M059J (cell line): ENCODE results near the gene KRTAP9-1. TPM values are rescaled to one million over a fixed set of nuclear protein-coding genes. Genes with fewer than 3 reads are reported as not detected.
"Not testable (repeated sequence)": the region's sequence is repeated elsewhere in the genome, so short reads cannot be mapped to it uniquely, and the experiment has no call there.

Experiments
- DNase-seq: peaks from one replicate; pipeline ENCODE4 v3.0.0-alpha.2; 2012; ENCODE audit warnings: low read depth
- total RNA-seq: library from RNA; depleted of rRNA; stranded (reverse); fragments of >200 nt; shearing (Covaris generic); gene quantifications from 2 replicates; pipeline ENCODE4 v1.2.3, GENCODE V29; 2014

The KRTAP9-1 gene
- total RNA-seq, 1 experiment from 2014 or later: not detected

GRCh38 chr17:41178843-41179616, 10.7 kb upstream of the KRTAP9-1 start:
- peak; percentile 34 for DNase-seq

- DNase-seq: no peak
These were observed 5.2 kb upstream of the KRTAP9-1 start, which contains the start of gene KRTAP4-1 for GRCh38 chr17:41184480-41184961. TSS of gene KRTAP4-1 (minus strand) at chr17:41184911. CDS start at chr17:41184854, 57 bp downstream.

GRCh38 chr17:41185001-41185400, 4.7 kb upstream of the KRTAP9-1 start:
- peak; percentile 9 for DNase-seq

GRCh38 chr17:41186872-41187271, 2.8 kb upstream of the KRTAP9-1 start:
- no peak for DNase-seq

- no peak for DNase-seq
These were observed 641 bp downstream of the KRTAP9-1 start for GRCh38 chr17:41190328-41190727.

GRCh38 chr17:41196068-41196467, 6.4 kb downstream of the KRTAP9-1 start:
- DNase-seq: no peak

GRCh38 chr17:41199421-41200078, 9.9 kb downstream of the KRTAP9-1 start:
- no peak for DNase-seq

GRCh38 chr17:41211845-41212466, 22.3 kb downstream of the KRTAP9-1 start:
- peak; percentile 51 for DNase-seq

- DNase-seq: no peak
These were observed 23.0 kb downstream of the KRTAP9-1 start for GRCh38 chr17:41212524-41213169.

GRCh38 chr17:41215681-41216080, 26.0 kb downstream of the KRTAP9-1 start:
- DNase-seq: no peak

- no peak for DNase-seq
These were observed 34.1 kb downstream of the KRTAP9-1 start for GRCh38 chr17:41223821-41224220.

GRCh38 chr17:41226051-41226450, 36.4 kb downstream of the KRTAP9-1 start:
- no peak for DNase-seq

- not testable (repeated sequence) for DNase-seq
These were observed 37.0 kb downstream of the KRTAP9-1 start, which contains the start of gene KRTAP9-2 for GRCh38 chr17:41226598-41227095. TSS of gene KRTAP9-2 (plus strand) at chr17:41226648. CDS start at chr17:41226655, 7 bp downstream.

- no peak for DNase-seq
These were observed 40.4 kb downstream of the KRTAP9-1 start for GRCh38 chr17:41230094-41230493.

GRCh38 chr17:41231731-41232130, 42.0 kb downstream of the KRTAP9-1 start:
- DNase-seq: no peak

- DNase-seq: not testable (repeated sequence)
These were observed 42.9 kb downstream of the KRTAP9-1 start, which contains the start of gene KRTAP9-3 for GRCh38 chr17:41232399-41233105. TSS of gene KRTAP9-3 (plus strand) at chr17:41232449. CDS start at chr17:41232502, 53 bp downstream.

- DNase-seq: not testable (repeated sequence)
These were observed 47.4 kb downstream of the KRTAP9-1 start for GRCh38 chr17:41237116-41237515.

- DNase-seq: not testable (repeated sequence)
These were observed 48.3 kb downstream of the KRTAP9-1 start, which contains the start of gene KRTAP9-8 for GRCh38 chr17:41237949-41238437. TSS of gene KRTAP9-8 (plus strand) at chr17:41237999. CDS start at chr17:41238052, 53 bp downstream.
